Effector CD8-positive, alpha-beta T cell (primary cell): Measurements from ENCODE around the gene HSPB9.
A peak's percentile ranks its signal among the peaks of the same experiment; 100 is the strongest.

Experiments
- DNase-seq: peaks from one replicate; lab custom pipeline; 2025; lab: John Stamatoyannopoulos, UW
- total RNA-seq, 4 experiments: gene quantifications; one replicate each; lab custom pipeline; 2026; lab: John Stamatoyannopoulos, UW

The HSPB9 gene, protein sequence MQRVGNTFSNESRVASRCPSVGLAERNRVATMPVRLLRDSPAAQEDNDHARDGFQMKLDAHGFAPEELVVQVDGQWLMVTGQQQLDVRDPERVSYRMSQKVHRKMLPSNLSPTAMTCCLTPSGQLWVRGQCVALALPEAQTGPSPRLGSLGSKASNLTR
- 0 reads per million in 4 experiments for total RNA-seq

- no peak for DNase-seq
Observed at GRCh38 chr17:42122371-42123303, at the start of gene HSPB9. Gene HSPB9 (plus strand): TSS chr17:42122804. CDS start chr17:42122851, 47 bp downstream.

DNA sequence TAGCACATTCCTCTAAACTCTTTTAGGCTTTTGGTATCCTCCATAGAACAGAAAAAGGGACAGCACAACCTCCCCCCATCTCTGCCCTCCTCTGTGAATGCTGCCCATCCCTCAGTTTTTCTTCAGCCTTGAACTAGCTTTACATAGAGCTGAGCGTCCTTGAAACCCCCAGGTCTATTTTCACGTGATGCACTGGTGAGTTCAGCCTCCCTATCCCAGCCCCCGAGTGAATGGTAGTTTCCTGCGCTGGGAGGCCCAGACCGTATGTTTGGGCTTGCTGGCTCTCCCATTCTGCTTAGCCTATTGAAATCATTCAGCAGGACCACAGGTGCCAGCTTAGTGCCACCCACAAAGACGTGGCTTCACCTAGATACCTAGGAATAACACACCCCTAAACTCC, 46.8 kb upstream of the HSPB9 start:
- no peak for DNase-seq

DNA sequence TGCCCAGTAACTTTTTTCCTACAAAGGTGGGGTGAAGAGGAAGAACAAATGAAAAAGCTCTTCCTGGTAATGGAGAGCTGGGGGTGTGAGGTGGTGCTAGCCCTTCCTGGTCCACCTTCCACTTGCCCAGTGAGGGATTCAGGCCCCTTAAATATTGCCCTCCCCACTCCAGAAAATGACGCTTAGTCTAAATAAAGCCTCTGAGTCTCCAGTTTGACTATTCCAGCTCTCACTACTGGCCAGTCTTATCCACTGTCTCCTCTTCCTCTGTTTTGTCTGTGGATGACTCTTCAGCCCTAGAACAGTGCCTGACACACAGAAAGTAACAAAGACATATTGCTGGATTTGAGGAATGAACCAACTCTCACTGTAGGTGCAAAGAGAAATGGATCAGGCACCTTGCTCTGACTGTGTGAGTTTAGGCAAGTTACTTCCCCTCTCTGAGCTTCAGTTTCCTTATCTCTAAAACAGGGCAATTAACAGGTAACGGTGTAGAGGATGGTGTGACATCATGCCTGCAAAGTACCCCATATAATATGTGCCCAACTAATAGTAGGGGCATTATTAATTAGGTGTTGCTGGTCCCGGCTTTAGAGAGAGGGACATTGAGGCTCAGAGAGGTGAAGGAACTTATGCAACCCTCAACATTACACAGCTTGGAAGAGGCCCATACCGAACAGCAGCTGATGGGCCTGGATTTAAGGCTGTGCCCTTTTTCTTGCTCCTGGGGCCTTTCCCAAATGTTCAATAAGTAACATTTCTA, 45.6 kb upstream of the HSPB9 start:
- DNase-seq, result no peak

GRCh38 chr17:42077755-42078154, 44.8 kb upstream of the HSPB9 start:
- no peak for DNase-seq

- no peak for DNase-seq
Observed at GRCh38 chr17:42078396-42079043, 44.1 kb upstream of the HSPB9 start.

DNA sequence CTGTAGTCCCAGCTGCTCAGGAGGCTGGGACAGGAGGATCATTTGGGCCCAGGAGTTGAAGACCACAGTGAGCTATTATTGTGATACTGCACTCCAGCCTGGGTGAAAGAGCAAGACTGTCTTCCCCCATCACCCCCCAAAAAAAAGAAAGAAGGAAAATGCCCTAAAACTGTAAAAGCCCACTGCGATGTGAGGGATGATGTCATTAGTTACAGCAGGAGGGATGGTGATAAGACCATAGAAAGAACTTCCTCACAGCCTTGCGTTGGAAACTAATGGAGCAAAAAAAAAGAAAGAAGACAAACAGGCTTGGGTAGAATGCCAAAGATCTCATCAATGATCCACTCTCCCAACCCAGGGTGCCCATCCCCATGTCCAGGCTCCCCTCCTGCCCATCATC, 43.1 kb upstream of the HSPB9 start:
- no peak for DNase-seq

- DNase-seq, result no peak
Observed at GRCh38 chr17:42081516-42082129, 41.0 kb upstream of the HSPB9 start.

DNA sequence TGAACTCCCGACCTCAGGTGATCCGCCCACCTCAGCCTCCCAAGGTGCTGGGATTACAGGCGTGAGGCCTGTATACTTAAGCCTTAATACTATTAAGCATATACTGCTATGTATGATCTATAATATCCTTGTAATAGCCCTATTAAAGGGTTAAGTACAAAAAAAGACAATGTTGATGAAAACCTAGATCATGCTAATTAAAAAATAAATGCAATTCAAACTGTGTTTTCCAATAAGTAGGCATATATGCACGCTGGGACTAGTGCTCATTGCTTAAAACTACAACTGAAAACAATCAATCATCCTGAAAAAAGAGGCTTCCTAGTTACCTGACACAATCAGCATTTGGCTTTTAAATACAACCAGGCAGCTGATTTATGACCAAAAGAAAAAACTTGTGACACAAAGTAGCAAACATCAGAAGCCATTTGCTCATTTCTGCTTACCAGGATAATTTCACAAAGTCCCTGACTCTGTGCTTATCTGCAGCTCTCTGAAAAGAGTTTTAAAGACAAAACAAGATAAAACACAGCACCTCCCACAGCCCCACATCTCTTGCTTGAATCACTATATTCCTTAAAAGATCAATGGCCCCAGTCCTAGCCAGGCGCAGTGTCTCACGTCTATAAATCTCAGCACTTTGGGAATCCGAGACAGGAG, 35.4 kb upstream of the HSPB9 start:
- no peak for DNase-seq

GRCh38 chr17:42087736-42088705, 34.6 kb upstream of the HSPB9 start:
- DNase-seq, result no peak

GRCh38 chr17:42088736-42089135, 33.9 kb upstream of the HSPB9 start:
- DNase-seq, result no peak

DNA sequence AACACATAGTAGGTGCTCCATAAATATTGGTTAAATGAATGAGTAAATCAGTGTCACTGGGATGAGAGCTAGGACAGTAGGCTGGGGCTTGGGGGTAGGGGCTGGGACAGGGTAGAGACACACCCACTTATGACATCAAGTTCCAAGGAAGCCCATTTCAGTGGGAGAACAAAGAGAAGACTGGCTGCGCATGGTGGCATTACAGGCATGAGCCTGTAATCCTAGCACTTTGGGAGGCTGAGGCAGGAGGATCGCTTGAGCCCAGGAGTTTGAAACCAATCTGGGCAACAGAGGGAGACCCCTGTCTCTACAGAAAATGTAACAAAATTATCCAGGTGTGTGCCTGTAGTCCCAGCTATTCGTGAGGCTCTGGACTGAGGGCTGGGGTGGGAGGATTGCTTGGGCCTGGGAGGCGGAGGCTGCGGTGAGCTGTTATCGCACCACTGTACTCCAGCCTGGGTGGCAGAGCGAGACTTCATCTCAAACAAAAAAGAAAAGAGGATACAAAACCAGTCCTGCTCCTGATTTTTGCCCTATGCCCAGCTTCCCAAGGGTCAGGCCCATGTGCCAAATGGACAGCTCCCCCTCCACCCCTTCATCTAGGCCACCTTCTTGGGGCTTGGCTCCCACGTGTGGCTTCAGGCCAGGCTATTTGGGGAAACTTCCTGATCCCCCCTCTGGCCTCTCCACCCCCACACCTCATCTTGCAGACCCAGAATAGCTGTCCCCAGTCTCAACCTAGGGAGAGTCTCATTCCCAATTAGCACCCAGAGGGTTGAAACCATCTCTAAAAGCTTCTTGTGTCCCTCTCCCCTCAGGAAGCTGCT, 31.4 kb upstream of the HSPB9 start:
- DNase-seq, result no peak

- no peak for DNase-seq
Observed at GRCh38 chr17:42092939-42093338, 29.7 kb upstream of the HSPB9 start.

DNA sequence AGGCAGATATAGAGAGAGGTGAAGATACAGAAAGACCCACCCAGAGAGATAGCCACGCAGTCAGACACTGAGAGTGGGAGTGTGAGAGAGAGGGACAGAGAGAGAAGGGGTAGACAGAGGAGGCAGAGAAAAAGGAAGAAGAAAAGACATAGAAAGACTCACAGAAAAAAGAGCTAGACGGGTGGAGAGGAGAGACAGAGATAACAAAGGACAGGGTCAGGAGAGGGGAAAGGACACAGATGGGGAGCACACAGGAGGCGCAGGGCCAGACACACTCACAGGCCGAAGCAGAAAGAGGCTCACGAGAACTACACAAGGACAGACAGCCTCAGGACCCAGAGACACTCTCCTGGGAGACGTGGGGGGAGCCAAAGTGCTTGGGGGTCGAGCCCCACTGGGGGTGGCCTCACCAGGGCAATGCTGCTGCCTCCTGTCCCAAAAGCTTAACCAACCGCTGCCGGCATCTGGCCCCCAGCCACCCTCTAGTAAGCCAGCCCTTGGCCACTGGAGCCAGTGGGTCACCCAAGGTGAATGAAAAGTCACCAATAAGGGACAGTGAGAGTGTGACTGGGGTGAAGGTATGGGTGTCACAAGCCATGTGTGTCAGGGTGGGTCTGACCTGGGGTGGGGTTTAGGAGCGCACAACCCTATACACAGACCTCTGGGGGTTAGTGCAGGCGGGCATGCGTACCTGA, 28.1 kb upstream of the HSPB9 start:
- DNase-seq, result no peak

GRCh38 chr17:42096360-42097111, 26.1 kb upstream of the HSPB9 start:
- DNase-seq, result no peak

DNA sequence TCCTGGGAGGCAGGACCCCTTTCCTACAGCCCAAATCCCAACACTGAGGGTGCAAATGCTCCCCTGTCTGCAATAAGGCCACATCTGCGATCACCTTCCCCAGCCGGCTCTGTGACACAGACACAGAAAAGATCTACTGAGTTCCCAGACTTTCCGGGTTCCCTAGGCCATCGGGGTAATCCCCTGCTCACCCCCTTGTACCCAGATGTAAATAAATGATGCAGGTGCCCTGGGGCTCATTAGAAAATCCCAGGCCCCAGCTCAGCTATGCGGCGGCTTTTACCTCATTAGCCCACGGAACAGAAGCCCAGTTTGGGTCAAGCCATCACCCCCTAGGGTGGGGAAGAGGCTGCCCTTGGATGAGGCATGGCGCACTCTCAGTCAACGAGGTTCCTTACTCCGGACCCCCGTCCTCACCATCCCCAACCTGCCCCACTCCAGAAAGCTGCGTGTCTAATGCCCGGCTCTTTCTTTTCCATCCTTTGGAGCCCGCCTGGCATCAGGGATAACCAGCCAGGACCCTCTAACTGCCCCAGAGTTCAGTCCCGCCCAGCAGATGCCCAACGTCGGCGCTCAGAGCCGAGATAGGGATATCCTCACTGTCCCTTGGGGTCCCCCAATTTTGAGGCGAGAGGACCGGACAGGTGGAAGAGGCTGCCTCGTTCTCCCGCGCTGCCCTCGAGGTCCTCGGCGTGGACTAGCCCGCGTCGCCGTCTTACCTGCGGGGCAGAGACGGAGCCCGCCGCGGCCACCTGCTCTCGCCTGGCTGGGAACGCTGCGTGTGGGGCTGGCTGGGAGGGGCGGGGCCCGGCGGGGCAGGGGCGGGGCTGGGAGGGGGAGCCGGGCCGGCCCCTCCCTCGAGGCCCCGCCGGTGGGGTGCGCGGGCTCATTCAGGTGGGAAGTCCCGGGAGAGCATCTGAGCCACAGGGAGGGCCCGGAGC, 24.6 kb upstream of the HSPB9 start, which contains the start of gene ZNF385C:
Gene ZNF385C (minus strand): TSS at position 783 of the 941 bp plus-strand sequence. CDS start 35,417 bp downstream, outside the sequence.
- DNase-seq, result peak; percentile 56

GRCh38 chr17:42098730-42099399, 23.7 kb upstream of the HSPB9 start:
- no peak for DNase-seq
